Activated CD8-positive, alpha-beta memory T cell treated with anti-CD3 and anti-CD28 coated beads for 1 hour (primary cell): Measurements from ENCODE around the gene A2ML1.
"Not testable (repeated sequence)": the region's sequence is repeated elsewhere in the genome, so short reads cannot be mapped to it uniquely, and the experiment has no call there.

ENCODE experiments used
- DNase-seq, 2 donors: peaks; one replicate each; pipeline ENCODE4 v3.0.0-alpha.2; 2020; ENCODE audit warnings: low read depth in 1 of 2; ENCODE audit errors: extremely low read depth in 1 of 2

A2ML1 gene

GRCh38 chr12:8847435-8847834 is 25.0 kb downstream of the A2ML1 start:
- DNase-seq, result no peak

GRCh38 chr12:8849876-8850275 is 27.5 kb downstream of the A2ML1 start:
- DNase-seq, result no peak

GRCh38 chr12:8852119-8852518 is 29.7 kb downstream of the A2ML1 start:
- no peak for DNase-seq

- no peak for DNase-seq
Observed at GRCh38 chr12:8855891-8856290, 33.5 kb downstream of the A2ML1 start.

- not testable (repeated sequence) for DNase-seq
Observed at GRCh38 chr12:8859448-8859847, 37.0 kb downstream of the A2ML1 start.

- DNase-seq, result peak in 1 of 2 donors; percentile 3
Observed at GRCh38 chr12:8860165-8860961, 37.9 kb downstream of the A2ML1 start.

GRCh38 chr12:8866429-8866828 is 44.0 kb downstream of the A2ML1 start:
- no peak for DNase-seq

GRCh38 chr12:8867009-8867408 is 44.6 kb downstream of the A2ML1 start:
- no peak for DNase-seq

- DNase-seq, result no peak
Observed at GRCh38 chr12:8867786-8868185, 45.4 kb downstream of the A2ML1 start.

GRCh38 chr12:8870586-8870985 is 48.2 kb downstream of the A2ML1 start:
- no peak for DNase-seq

- DNase-seq, result no peak
Observed at GRCh38 chr12:8871068-8871467, 48.6 kb downstream of the A2ML1 start.

GRCh38 chr12:8876887-8877286 is 54.5 kb downstream of the A2ML1 start:
- DNase-seq, result no peak

GRCh38 chr12:8886502-8887284 is 64.3 kb downstream of the A2ML1 start:
- no peak for DNase-seq

GRCh38 chr12:8887285-8887715 is 64.9 kb downstream of the A2ML1 start:
- DNase-seq, result no peak

GRCh38 chr12:8890313-8891085 is 68.1 kb downstream of the A2ML1 start:
- peak; percentile 17 to 19 for DNase-seq

GRCh38 chr12:8891976-8892375 is 69.6 kb downstream of the A2ML1 start:
- no peak for DNase-seq

- DNase-seq, result no peak
Observed at GRCh38 chr12:8894378-8894777, 72.0 kb downstream of the A2ML1 start.

- no peak for DNase-seq
Observed at GRCh38 chr12:8894986-8895385, 72.6 kb downstream of the A2ML1 start.

- DNase-seq, result no peak
Observed at GRCh38 chr12:8897081-8897480, 74.7 kb downstream of the A2ML1 start.

- DNase-seq, result no peak
Observed at GRCh38 chr12:8899830-8900229, 77.4 kb downstream of the A2ML1 start.

- DNase-seq, result not testable (repeated sequence)
Observed at GRCh38 chr12:8902703-8903102, 80.3 kb downstream of the A2ML1 start.
